HG03175 (cell line): Measurements from ENCODE around the gene MSLN.
"Not testable (repeated sequence)": the region's sequence is repeated elsewhere in the genome, so short reads cannot be mapped to it uniquely, and the experiment has no call there.

Source experiments
- ATAC-seq: cut with Tn5 transposase; IDR thresholded peaks from one replicate; pipeline ENCODE4 v1.9.1; 2021; ENCODE audit warnings: mild to moderate bottlenecking, moderate library complexity; ENCODE audit not compliant: unreplicated experiment

Gene MSLN

DNA sequence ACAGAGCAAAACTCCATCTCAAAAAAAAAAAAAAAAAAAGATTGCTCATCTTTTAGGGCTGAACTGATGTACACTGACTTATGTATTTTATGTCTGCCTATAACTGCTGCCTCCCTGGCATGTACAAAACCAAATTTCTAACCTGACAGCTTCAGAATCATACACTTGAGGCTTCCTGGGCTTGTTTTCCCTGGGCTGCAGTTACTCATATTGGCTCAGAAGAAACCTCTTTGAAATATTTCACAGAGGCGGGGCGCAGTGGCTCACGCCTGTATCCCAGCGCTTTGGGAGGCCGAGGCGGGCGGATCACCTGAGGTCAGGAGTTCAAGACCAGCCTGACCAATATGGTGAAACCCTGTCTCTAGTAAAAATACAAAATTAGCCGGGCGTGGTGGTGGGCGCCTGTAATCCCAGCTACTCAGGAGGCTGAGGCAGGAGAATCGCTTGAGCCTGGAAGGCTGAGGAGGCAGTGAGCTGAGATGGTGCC lies 6.4 kb upstream of the MSLN start:
- not testable (repeated sequence) for ATAC-seq

DNA sequence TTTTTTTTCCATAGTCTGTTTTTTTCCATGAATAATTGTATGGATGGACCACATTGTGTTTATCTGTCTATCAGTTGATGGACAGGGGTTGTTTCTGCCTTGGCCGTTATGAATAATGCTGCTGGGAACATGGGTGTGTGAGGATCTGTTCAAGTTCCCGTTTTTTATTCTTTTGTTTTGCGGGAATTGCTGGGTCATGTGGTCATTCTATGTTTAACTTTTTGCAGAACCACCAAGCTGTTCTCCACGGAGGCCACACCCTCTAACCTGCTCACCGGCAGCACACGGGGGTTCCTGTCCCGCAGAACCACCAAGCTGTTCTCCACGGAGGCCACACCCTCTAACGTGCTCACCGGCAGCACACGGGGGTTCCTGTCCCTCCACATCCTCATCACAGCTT lies 5.9 kb upstream of the MSLN start:
- no peak for ATAC-seq

DNA sequence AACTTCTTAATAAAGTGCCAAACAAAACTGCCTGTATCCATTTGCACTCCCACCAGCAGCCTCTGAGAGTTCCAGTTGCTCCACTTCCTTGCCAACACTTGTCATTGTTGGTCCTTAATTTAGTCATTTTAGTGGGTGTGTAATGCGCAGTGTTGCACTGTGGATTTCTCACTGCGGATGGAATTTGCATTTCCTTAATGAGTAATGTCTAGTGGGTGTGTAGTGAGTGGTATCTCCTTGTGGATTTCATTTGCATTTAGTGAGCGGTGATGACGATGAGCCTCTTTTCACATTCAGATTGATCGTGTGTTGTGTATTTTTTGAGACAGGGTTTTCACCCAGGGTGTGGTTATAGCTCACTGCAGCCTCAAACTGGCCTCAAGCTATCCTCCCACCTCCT lies 4.1 kb upstream of the MSLN start:
- no peak for ATAC-seq

DNA sequence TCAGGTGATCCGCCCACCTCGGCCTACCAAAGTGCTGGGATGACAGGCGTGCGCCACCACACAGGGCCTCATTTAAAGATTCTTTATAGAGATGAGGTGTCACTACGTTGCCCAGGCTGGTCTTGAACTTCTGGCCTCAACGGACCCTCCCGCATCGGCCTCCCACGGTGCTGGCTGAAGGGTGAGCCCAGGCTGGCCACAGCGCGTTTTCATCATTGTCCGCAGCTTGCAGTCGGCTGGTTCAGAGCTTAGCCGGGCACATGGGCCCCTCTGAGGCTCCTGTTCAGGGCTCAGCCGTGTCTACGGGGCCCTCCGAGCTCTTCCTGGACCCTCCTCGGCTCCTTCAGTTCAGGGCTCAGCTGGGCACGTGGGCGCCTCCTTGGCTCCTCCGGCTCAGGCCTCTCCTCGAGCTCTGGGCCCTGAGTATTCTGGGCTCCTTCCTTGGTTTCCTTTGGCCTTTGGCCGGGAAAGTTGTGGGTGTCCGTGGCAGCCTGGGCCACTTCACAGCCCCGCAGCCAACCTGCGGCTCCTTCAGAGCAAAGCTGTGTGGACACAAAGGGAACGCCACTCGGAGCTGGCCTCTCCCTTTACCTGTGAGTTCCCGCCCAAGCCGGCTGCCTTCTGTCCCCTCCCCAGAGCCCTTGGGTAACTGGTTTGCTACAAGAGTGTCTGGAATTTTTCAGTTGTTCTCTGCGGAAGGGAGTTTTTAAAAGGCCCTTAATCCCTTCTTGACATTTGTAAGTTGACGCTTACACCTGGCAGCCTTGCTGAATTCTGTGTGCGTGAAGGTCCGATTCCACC lies 1.2 kb upstream of the MSLN start:
- no peak for ATAC-seq

DNA sequence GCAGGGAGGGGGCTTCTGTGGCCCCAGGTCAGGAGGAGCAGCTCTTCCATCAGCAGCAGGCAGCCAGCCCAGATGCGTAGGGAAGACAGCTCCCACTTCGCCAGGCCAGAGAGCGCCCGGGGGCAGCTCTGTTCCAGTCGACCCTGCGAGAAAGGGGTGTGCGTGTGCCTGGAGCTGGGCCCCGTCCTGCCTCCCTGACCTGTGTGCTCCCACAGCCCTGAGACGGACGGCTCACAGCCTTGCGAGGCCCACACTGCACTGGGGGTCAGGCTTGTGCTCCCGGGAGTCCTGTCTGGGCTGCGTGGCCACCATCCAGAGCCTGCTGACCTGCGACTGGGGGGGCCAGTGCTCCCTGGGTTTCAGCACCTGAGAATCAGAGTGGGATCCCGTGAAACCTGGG lies 469 bp upstream of the MSLN start:
- no peak for ATAC-seq

DNA sequence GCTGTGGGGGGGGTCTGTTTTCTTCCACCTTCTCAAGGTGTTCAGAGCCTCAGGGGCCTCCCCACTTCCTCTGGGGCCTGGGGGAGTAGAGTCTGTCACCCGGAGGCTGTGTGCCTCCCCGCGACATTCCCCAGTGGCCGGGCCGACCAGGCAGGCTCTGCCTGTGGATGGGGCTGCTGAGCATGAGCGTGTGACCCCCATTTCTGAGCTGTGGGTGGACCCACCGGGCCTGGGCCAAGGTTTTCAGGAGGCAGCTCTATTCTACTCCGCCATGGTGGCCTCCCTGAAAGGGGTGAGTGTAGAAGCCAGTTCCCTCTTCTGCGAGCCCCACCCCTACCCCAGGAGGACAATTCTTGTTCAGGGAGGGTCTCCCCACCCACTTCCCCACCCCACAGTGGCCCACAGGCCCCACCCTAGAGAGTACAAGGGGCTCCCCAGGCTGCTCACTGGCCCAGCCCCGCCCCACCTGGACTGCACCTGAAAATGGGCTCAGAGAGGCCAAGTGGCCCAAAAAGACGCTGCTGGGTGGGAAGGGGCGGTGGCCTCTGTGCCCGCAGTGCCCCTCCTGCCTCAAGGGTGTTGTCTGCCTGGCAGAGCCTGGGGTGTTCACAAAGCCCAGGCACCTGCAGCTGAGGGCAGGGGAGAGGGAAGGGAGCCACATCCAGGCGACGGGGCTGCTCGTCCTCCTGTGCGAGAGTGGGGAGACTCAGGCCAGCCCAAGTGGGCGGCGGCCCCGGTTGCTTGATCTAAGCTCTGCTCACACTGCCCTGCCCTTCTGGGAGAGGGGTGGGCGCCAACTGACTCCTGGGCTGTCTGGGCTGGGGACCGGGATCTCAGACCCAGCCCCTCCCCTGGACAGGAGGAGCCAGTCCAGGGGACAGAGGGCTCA lies 1.3 kb downstream of the MSLN start:
- ATAC-seq = no peak

DNA sequence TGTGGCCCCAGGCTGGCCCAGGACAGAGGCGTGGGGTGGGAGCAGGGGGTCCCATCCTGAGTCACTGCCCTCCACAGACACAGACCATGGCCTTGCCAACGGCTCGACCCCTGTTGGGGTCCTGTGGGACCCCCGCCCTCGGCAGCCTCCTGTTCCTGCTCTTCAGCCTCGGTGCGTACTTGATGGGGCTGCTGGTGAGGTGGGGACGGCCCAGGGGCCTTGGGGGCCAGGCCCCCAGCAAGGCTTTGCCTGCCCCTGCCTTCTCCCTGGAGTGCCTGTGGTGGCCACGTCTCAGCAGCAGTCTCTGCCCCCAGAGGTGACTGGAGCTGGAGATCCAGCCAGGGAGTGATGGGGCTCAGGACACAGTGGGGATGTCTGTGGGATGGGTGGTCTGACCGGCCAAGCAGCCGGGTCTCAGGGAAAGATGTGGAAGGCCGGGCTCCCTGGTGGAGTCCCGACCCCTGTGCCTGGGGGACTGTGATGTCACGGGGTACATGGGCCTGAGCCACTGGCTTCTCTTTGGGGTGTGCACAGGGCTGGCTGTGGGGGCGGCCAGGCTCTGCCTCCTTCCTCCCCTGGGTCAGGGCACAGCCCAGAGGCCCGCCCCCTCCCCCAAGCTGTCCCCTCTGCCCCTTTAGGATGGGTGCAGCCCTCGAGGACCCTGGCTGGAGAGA lies 2.2 kb downstream of the MSLN start:
- no peak for ATAC-seq

DNA sequence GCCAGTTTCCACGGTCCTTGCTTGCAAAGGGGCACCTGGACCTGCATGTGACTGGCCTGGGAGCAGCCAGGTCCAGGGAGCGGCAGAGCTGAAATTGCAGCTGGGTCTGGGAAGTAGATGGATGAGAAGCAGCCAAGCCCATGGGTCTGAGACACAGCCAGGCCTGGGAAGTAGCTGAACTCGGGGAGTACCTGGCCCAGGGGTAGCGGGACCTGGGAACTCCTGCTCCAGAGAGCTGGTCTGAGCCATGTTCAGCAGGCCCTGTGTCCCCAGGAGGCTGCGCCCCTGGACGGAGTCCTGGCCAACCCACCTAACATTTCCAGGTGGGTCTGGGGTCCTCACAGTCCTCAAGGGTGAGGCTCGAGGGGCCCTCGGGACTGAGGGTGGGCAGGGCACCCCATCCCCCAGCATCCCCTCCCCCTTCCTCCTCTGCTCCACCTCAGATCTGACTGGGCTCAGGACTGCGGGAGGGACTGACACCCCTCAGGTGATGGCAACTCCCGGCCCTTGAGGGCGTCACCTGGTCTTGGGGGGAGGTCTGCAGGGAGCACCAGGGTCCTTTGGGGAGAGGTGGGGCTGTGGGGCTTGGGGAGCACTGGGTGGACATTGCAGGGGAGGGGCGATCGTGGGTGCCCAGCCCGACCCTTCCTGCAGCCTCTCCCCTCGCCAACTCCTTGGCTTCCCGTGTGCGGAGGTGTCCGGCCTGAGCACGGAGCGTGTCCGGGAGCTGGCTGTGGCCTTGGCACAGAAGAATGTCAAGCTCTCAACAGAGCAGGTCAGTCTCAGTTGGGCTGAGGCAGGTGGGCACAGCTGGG lies 3.0 kb downstream of the MSLN start:
- ATAC-seq = no peak

DNA sequence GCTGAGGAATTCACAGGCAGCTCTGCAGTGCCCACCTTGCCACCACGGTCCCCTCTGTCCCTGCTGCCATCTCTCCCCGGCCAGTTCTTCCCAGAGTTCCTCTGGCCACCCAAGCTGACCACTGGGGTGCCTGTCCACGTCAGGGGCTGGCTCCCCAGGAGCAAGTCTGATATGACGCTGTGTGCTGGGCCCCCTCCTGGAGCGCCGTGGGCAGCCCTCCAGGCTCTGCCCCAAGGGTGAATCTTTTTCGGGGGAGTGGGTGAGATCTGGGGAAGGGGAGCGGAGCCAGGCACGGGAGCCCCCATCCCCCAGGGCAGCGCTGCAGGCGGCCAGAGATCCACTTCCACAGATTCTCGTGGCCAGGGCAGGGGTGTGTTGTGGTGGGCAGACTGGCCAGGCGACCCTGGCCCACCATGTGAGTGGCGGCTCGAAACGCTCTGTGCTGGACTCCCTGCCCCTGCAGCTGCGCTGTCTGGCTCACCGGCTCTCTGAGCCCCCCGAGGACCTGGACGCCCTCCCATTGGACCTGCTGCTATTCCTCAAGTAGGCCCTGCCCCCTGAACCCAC lies 3.7 kb downstream of the MSLN start:
- no peak for ATAC-seq

DNA sequence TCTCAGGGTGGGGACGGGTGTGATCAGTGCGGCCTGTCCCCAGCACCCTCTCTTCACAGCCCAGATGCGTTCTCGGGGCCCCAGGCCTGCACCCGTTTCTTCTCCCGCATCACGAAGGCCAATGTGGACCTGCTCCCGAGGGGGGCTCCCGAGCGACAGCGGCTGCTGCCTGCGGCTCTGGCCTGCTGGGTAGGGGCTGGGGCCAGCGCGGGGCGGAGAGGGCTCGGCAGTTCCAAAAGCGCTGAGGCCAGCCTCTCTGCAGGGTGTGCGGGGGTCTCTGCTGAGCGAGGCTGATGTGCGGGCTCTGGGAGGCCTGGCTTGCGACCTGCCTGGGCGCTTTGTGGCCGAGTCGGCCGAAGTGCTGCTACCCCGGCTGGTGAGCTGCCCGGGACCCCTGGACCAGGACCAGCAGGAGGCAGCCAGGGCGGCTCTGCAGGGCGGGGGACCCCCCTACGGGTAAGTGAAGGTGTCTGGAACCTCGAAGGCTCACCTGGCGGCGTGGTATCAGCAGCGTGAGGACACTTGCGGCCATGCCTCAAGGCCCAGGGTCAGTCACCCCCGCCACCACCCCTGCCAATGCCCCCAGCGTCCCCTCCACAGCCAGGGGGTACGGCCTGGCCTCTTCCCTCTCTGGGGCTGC lies 4.4 kb downstream of the MSLN start:
- ATAC-seq = no peak

DNA sequence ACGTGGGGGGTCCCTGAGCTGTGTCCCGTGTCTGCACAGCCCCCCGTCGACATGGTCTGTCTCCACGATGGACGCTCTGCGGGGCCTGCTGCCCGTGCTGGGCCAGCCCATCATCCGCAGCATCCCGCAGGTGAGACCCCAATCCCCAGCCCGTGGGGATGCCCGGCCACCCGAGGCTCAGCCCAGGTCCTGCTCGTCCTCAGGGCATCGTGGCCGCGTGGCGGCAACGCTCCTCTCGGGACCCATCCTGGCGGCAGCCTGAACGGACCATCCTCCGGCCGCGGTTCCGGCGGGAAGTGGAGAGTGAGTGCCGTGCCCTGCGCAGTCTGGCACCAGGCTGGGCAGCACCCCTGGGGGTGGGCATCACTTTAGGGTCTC lies 4.9 kb downstream of the MSLN start:
- no peak for ATAC-seq

DNA sequence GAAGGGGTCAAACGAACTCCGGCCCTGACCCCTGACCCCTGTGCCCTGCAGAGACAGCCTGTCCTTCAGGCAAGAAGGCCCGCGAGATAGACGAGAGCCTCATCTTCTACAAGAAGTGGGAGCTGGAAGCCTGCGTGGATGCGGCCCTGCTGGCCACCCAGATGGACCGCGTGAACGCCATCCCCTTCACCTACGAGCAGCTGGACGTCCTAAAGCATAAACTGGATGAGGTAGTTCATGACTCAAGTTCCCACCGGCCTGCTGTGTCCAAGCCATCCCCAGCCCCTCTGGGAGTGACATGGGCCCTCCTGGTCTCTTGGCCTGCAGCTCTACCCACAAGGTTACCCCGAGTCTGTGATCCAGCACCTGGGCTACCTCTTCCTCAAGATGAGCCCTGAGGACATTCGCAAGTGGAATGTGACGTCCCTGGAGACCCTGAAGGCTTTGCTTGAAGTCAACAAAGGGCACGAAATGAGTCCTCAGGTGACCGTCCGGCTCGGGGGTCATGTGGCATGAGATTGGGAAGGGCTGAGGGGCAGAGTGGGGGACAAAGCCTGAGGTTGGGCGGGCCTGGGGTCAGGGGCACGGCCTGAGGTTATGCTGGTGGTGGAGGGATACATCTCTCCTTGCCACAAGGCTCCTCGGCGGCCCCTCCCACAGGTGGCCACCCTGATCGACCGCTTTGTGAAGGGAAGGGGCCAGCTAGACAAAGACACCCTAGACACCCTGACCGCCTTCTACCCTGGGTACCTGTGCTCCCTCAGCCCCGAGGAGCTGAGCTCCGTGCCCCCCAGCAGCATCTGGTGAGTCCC lies 5.7 kb downstream of the MSLN start:
- ATAC-seq = no peak

DNA sequence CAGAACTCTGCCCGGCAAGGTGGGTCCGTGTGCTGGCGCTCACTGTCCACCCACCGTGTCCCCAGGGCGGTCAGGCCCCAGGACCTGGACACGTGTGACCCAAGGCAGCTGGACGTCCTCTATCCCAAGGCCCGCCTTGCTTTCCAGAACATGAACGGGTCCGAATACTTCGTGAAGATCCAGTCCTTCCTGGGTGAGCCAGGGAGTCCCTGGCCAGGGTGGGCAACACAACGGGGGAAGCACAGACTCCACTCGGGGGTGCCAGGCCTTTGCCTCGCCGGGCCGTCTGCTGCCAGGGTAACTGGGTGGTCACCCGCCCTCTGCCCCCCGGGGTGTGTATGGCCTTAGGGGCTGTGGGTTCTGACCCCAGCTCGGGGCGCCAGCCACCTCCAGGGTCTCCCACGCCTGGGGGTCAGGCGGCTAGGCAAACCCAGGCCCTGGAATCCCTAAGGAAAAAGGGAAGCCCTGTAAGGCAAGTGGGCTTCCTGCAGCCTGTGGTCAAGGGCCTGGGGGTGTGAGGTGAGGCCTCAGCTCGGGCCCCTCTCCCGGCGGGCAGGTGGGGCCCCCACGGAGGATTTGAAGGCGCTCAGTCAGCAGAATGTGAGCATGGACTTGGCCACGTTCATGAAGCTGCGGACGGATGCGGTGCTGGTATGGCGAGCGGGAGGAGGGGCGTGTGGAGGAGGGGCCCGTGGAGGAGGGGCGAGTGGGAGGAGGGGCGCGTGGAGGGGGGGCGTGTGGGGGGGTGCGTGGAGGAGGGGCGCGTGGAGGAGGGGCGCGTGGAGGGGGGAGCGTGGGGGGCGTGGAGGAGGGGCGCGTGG lies 6.5 kb downstream of the MSLN start:
- no peak for ATAC-seq

DNA sequence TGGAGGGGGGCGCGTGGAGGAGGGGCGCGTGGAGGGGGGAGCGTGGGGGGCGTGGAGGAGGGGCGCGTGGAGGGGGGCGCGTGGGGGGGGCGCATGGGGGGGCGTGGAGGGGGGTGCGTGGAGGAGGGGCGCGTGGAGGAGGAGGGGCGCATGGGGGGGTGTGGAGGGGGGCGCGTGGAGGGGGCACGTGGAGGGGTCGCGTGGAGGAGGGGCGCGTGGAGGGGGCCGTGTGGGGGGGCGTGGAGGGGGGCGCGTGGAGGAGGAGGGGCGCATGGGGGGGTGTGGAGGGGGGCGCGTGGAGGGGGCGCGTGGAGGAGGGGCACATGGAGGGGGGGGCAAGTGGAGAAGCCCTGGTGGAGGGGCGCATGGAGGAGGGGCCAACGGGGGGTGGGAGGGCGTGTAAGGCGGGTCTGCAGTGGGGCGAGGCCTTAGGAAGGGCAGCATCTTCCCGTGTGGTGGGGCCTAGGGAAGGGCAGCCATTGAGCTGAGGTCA lies 7.3 kb downstream of the MSLN start:
- no peak for ATAC-seq

DNA sequence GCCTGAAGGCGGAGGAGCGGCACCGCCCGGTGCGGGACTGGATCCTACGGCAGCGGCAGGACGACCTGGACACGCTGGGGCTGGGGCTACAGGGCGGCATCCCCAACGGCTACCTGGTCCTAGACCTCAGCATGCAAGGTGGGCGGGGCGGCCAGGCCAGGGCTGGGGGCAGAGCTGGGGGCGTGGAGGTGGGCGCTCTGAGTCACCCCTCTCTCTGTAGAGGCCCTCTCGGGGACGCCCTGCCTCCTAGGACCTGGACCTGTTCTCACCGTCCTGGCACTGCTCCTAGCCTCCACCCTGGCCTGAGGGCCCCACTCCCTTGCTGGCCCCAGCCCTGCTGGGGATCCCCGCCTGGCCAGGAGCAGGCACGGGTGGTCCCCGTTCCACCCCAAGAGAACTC lies 7.9 kb downstream of the MSLN start:
- ATAC-seq = no peak

DNA sequence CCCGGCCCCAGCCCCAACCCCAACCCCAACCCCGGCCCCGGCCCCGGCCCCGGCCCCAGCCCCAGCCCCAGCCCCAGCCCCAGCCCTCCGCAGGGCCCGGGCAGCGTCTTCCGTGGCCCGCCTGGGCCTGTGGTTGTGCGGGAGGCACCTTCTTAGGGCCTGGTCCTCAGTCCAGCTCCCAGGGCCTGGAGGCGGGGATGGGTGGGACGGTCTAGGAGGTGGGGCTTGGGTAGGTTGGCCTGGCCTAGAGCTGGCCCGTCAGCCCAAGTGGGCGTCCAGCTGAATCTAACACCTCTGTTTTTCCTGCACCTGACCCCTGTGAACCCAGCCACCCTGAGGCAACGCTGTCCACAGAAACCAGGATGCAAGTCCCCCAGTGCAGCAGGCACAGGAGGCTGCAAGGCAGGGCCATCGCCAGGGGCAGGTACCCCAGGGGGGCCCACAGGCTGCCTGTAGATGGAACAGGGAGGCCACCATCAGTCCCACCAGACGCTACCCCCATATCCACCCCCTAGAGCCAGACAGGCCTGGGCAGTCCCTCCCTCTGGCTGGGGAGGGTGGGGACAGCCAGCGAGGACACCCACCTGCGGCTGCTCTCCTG lies 8.8 kb downstream of the MSLN start:
- ATAC-seq = no peak

DNA sequence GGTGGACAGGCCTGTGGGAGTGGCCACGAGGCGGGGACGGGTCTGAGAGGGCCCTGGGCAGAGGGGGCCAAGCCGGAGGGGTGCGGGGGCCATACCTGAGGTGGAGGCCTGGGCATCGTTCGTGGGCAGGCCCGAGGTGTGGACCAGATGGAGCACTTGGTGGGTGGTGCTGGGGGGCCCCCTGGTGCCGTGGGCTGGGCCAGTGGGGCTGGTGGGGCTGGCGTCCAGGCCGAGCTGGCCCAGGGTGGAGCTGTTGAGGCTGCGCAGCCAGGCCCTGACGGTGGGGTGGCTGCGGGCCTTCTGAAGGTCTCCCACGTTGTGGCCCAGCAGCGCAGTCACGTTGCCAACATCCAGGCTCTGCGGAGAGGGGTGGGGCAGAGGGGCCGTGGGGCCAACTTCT lies 9.4 kb downstream of the MSLN start:
- no peak for ATAC-seq

DNA sequence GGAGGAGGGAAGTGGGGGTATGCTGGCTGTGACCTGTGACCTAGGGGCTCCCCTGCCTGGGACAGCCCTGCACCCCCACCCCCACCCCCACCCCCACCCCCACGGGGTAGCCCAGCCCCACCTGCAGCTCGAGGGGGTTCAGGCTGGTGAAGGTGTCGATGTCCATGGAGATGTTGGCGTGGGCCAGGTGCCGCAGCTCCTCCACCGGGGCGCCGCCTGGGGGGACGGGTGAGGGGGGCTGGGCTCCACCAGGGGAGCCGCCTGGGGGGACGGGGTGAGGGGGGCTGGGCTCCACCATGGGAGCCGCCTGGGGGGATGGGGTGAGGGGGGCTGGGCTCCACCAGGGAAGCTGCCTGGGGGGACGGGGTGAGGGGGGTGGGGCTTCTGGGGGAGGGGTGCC lies 9.9 kb downstream of the MSLN start:
- ATAC-seq = no peak
